Activated CD4-positive, alpha-beta T cell treated with anti-CD3 and anti-CD28 coated beads, Interleukin-2, amount 10 ng/mL, durations not matched to agents 7 days and 5 days (primary cell): ENCODE data around the gene UCKL1. TPM values are rescaled to one million over a fixed set of nuclear protein-coding genes. Genes with fewer than 3 reads are reported as not detected.
A peak's percentile ranks its signal among the peaks of the same experiment; 100 is the strongest.

Experiments used
- CTCF ChIA-PET: fragments of 350-600 bp; sonication (Branson Sonifier 250); formaldehyde crosslinking; loops from one replicate; lab custom pipeline; 2021; ENCODE audit warnings: antibody characterized with exemption; lab: Charles Lee
- POLR2A ChIA-PET: fragments of 350-600 bp; sonication (Branson Sonifier 250); formaldehyde crosslinking; loops from one replicate; lab custom pipeline; 2021; ENCODE audit warnings: antibody characterized with exemption; lab: Charles Lee
- DNase-seq: peaks from one replicate; pipeline ENCODE4 v3.0.0-alpha.2; 2020
- H3K27ac Mint-ChIP-seq: one replicate; pipeline ENCODE4 v1.8.0; 2021; ENCODE audit warnings: mild to moderate bottlenecking, moderate library complexity, mixed read lengths
- H3K27me3 Mint-ChIP-seq: one replicate; pipeline ENCODE4 v1.8.0; 2021; ENCODE audit warnings: mixed read lengths
- H3K36me3 Mint-ChIP-seq: one replicate; pipeline ENCODE4 v1.8.0; 2021; ENCODE audit warnings: low read depth, mixed read lengths
- H3K4me1 Mint-ChIP-seq: one replicate; pipeline ENCODE4 v1.8.0; 2021; ENCODE audit warnings: mixed read lengths
- H3K4me3 Mint-ChIP-seq: one replicate; pipeline ENCODE4 v1.8.0; 2021; ENCODE audit warnings: mild to moderate bottlenecking, moderate library complexity, mixed read lengths
- H3K9me3 Mint-ChIP-seq: one replicate; pipeline ENCODE4 v1.8.0; 2021; ENCODE audit warnings: mixed read lengths
- microRNA-seq: library from miRNA; unstranded; fragments of <30 nt; microRNA quantifications from one replicate; pipeline ENCODE4 v1.2.0, GENCODE V29; 2021; ENCODE audit warnings: borderline microRNAs expressed, borderline replicate concordance
- total RNA-seq, 2 experiments: library from RNA; stranded (reverse); gene quantifications; one replicate each; pipeline ENCODE4 v1.2.3, GENCODE V29; 2021

UCKL1 gene
- total RNA-seq, 2 experiments from 2014 or later = 37.8 to 41.0 TPM

DNA sequence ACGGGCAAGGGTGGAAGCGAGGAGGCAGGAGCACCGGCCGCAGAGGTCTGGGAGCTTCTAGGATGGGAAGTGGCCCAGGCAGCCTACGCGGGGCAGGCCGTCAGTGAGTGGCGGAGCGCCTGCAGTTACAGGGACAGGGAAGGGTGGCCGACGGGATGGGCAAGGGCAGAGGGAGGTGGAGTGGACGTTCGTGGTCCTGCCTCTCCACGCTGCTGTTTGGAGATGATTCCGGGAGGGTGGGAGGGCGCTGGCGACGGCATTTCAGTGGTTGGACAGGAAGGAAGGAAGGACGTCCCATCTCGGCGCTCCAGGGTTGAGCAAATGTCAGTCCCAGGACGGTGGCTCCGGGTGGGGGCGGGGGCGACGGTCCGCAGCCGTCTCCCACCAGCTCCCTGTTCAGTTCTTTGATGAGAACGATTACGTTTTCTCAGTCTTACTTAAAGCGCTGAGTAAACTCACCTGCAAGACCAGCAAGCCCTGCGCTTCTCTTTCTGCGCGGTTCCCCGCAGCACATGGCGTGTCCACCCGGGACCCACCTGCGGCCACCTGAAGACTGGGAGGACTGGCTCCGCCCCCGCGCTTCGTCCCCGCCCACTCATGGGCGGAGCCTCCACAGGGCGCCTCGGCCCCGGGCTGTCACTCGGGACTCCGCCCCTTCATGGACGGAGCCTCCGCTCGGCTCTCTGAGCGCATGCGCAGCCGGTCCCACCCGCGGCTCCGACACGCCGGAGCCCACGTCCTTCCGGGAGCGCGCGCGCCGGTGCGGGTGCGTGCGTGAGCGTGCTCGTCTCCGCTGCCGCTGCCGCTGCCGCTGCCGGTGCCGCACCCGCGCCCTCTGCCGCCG is 61.6 kb downstream of the UCKL1 start, which contains the start of gene DNAJC5:
DNAJC5 (plus strand) TSS at position 769 of the 844 bp plus-strand sequence. CDS start 33,220 bp downstream, outside the sequence.
- peak within 1 kb of the TSS; percentile 97 for H3K27ac Mint-ChIP-seq
- DNase-seq = peak; percentile 96
- H3K9me3 Mint-ChIP-seq = no peaks in the 10 kb centered on the region
- H3K4me1 Mint-ChIP-seq = peaks cover 41% of the 10 kb centered on the region
- no peaks in the 10 kb centered on the region for H3K27me3 Mint-ChIP-seq
- H3K36me3 Mint-ChIP-seq = peaks cover 31% of the 10 kb centered on the region
- CTCF ChIA-PET = no interaction called here
- peak within 1 kb of the TSS; percentile 90 for H3K4me3 Mint-ChIP-seq
- POLR2A ChIA-PET = no interaction called here

DNA sequence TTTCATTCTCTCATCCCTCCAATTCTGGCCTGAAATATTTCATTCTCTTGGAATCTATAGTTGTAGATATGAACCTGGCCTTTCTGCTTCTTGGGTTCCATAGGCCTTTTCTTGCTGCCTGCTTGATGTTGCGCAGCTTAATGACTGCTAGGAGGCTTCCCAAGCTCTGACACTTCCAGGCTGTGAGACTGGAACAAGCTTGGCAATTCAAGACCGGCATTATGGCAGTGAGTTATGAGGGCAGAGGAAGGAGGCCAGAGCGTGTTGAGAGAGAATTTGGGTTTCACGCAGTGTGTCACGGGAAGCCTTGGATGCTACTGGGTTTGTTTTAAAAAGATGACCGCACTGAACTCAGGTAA is 62.2 kb downstream of the UCKL1 start:
- POLR2A ChIA-PET = no interaction called here
- peaks cover 26% of the 10 kb centered on the region for H3K36me3 Mint-ChIP-seq

GRCh38 chr20:63892402-63892801 is 63.8 kb downstream of the UCKL1 start:
- H3K36me3 Mint-ChIP-seq = peaks cover 13% of the 10 kb centered on the region
- H3K4me3 Mint-ChIP-seq = no peak overlapping the region
- no peaks in the 10 kb centered on the region for H3K27me3 Mint-ChIP-seq
- no peak overlapping the region for H3K27ac Mint-ChIP-seq
- no peak for DNase-seq
- peaks cover 21% of the 10 kb centered on the region for H3K4me1 Mint-ChIP-seq
- H3K9me3 Mint-ChIP-seq = no peaks in the 10 kb centered on the region
- ChIA-PET CTCF (interaction anchor here (0.6 to 2.4 kb wide), 3 partner anchors 14 to 88 kb away, joined by 3 to 6 read pairs (median 5); partner anchors contain the start of gene PRPF6), POLR2A (no interaction called here)

More for the DNA sequence above, 62.2 kb downstream of the UCKL1 start:
- Mint-ChIP-seq H3K4me3 (peak overlapping the region; percentile 62), H3K27me3 (no peaks in the 10 kb centered on the region), H3K4me1 (peaks cover 35% of the 10 kb centered on the region), H3K27ac (peak overlapping the region; percentile 22), H3K9me3 (no peaks in the 10 kb centered on the region)
- CTCF ChIA-PET = interaction anchor here (0.8 kb wide), 1 partner anchor 30 kb away, joined by 3 read pairs; no protein-coding TSS in a partner anchor
- no peak for DNase-seq

GRCh38 chr20:63891061-63892002 is 64.9 kb downstream of the UCKL1 start:
- H3K4me3 Mint-ChIP-seq = no peak overlapping the region
- ChIA-PET POLR2A (interaction anchor here (0.6 kb wide), 1 partner anchor 27 kb away, joined by 3 read pairs; the partner anchor contains the start of gene TPD52L2), CTCF (interaction anchor here (0.7 to 2.4 kb wide), 2 partner anchors 89 to 183 kb away, joined by 4 to 6 read pairs; partner anchors contain the start of gene PRPF6)
- H3K36me3 Mint-ChIP-seq = peaks cover 6% of the 10 kb centered on the region
- peaks cover 13% of the 10 kb centered on the region for H3K4me1 Mint-ChIP-seq
- no peak for DNase-seq
- H3K9me3 Mint-ChIP-seq = no peaks in the 10 kb centered on the region
- no peak overlapping the region for H3K27ac Mint-ChIP-seq
- no peaks in the 10 kb centered on the region for H3K27me3 Mint-ChIP-seq

- no peaks in the 10 kb centered on the region for H3K9me3 Mint-ChIP-seq
- POLR2A ChIA-PET = no interaction called here
Measured at GRCh38 chr20:63890616-63891015, 65.6 kb downstream of the UCKL1 start.

DNA sequence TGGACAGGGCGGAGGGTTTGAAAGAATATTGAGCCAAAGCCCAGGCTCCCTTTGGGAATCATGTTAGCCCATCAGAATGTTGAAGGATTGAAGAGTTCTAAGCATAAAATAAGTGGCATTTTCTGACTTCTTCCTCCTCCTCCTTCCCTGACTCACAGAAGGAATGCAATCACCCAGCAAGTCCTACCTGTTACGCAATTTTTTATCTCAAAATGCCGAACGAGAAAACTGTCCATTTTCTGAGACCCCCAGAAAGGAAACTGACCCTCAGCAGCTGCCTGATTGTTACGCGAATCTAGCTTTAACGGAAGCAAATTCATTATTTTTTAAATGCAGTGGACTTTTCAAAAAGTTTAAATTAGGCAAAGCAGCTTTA is 66.0 kb downstream of the UCKL1 start:
- Mint-ChIP-seq H3K27me3 (no peaks in the 10 kb centered on the region), H3K9me3 (no peaks in the 10 kb centered on the region), H3K4me3 (no peak overlapping the region), H3K36me3 (no peaks in the 10 kb centered on the region), H3K4me1 (peaks cover 9% of the 10 kb centered on the region), H3K27ac (no peak overlapping the region)
- no peak for DNase-seq
- CTCF ChIA-PET = interaction anchor here (2.4 kb wide), 1 partner anchor 90 kb away, joined by 6 read pairs; the partner anchor contains the start of gene PRPF6
- POLR2A ChIA-PET = no interaction called here

More at GRCh38 chr20:63890616-63891015, 65.6 kb downstream of the UCKL1 start:
- H3K27ac Mint-ChIP-seq = no peak overlapping the region
- CTCF ChIA-PET = interaction anchor here (2.4 kb wide), 1 partner anchor 90 kb away, joined by 6 read pairs; the partner anchor contains the start of gene PRPF6
- peaks cover under 1% of the 10 kb centered on the region for H3K36me3 Mint-ChIP-seq
- no peak overlapping the region for H3K4me3 Mint-ChIP-seq
- no peak for DNase-seq
- H3K4me1 Mint-ChIP-seq = peaks cover 9% of the 10 kb centered on the region
- H3K27me3 Mint-ChIP-seq = no peaks in the 10 kb centered on the region

Small RNA genes lying within 50 kb of the gene (microRNA-seq; reads per million reads assigned to microRNA genes)
- gene MIR1914 = not detected
- 1.1 reads per million for gene MIR647
- gene MIR941-1 = not detected
- gene MIR941-2 = not detected
- not detected for gene MIR941-3
- not detected for gene MIR941-4
- not detected for gene MIR941-5

Other genes with a start within 250 kb of the UCKL1 start
- gene ARFRP1, start 248.4 kb downstream of the UCKL1 start, total RNA-seq = 10 to 100 TPM; 52.7 to 64.5 TPM
- gene ZGPAT, start 248.4 kb downstream of the UCKL1 start, total RNA-seq = 10 to 100 TPM; 37.3 to 43.3 TPM
- 100 to 1,000 TPM; 253 to 302 TPM for gene LIME1, start 219.8 kb downstream of the UCKL1 start, total RNA-seq
- 100 to 1,000 TPM; 105 to 129 TPM for gene SLC2A4RG, start 216.6 kb downstream of the UCKL1 start, total RNA-seq
- not detected for gene ZBTB46, start 125.2 kb downstream of the UCKL1 start, total RNA-seq
- not detected for gene ABHD16B, start 94.9 kb downstream of the UCKL1 start, total RNA-seq
- gene TPD52L2, start 91.1 kb downstream of the UCKL1 start, total RNA-seq = 10 to 100 TPM; 39.6 to 41.6 TPM
- 10 to 100 TPM; 54.0 to 58.7 TPM for gene DNAJC5, start 61.3 kb downstream of the UCKL1 start, total RNA-seq
- gene ZNF512B, start 13.5 kb upstream of the UCKL1 start, total RNA-seq = 10 to 100 TPM; 19.3 to 21.4 TPM
- gene SAMD10, start 23.2 kb upstream of the UCKL1 start, total RNA-seq = 10 to 100 TPM; 16.3 to 17.2 TPM
- gene PRPF6, start 24.7 kb upstream of the UCKL1 start, total RNA-seq = 10 to 100 TPM; 67.1 to 70.8 TPM
- 1 to 10 TPM; 3.5 to 4.8 TPM for gene C20orf204, start 79.8 kb upstream of the UCKL1 start, total RNA-seq
- gene SOX18, start 93.2 kb upstream of the UCKL1 start, total RNA-seq = under 1 TPM; 0.10 to 0.15 TPM
- gene TCEA2, start 106.8 kb upstream of the UCKL1 start, total RNA-seq = 10 to 100 TPM; 47.6 to 57.9 TPM
- gene RGS19, start 123.1 kb upstream of the UCKL1 start, total RNA-seq = 100 to 1,000 TPM; 105 to 107 TPM
- gene OPRL1, start 123.7 kb upstream of the UCKL1 start, total RNA-seq = 1 to 10 TPM; 1.6 TPM
- under 1 TPM; 0.44 to 0.89 TPM for gene LKAAEAR1, start 128.0 kb upstream of the UCKL1 start, total RNA-seq
- gene NPBWR2, start 151.1 kb upstream of the UCKL1 start, total RNA-seq = not detected
- gene MYT1, start 208.0 kb upstream of the UCKL1 start, total RNA-seq = not detected